ENCODE results near the gene LRRC39.

Gene LRRC39

DNA sequence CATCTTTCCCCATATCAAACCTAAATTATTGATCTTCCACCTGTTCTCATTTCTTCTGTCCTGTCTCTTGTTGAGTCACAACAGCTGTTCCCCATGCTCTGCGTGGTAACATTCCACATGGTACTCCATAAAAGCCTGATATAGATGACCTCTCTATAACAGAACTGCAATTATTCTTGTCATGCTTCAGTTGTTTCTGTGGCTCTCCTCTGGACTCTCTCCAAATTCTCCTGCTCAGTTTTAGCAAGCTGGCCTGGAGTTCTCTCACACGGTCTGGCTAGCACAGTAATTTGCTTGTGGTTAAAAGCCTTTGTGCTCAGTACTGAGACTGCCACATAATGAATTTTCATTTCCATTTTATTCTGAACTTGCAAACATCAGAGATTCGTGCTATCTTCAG, 10.6 kb upstream of the LRRC39 start:
- Histone ChIP-seq H3K27me3 (ENCODE audit: control insufficient read depth, insufficient read depth, low read length) (no peaks in the 10 kb centered on the region), H3K4me3 (ENCODE audit: low read length) (no peak overlapping the region), H3K36me3 (ENCODE audit: control insufficient read depth, insufficient read depth, low read length) (no peaks in the 10 kb centered on the region), H3K9me3 (ENCODE audit: control insufficient read depth, low read length) (no peaks in the 10 kb centered on the region), H3K4me1 (ENCODE audit: control insufficient read depth, insufficient read depth, low read length) (peaks cover 5% of the 10 kb centered on the region), H3K9ac (ENCODE audit: low read length) (no peak overlapping the region)

DNA sequence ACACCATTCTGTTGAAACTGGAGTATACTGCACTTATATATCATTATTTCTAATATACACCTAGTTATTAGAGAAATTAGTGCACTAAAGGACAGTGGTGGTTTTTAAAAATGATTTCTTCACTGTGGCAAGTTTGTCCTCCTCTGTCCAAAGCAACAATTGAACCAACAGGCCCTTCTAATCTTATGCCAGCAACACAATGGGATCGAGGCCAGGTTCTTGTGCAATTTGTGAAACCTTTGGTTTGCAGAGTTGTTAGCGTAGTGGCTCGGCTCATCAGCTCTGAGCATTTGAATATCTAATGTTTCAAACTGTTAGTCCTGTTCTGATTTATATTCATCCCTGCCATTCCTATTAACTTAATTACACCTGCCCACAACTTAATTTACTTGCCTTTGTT, 9.9 kb upstream of the LRRC39 start:
- Histone ChIP-seq H3K9me3 (ENCODE audit: control insufficient read depth, low read length) (no peaks in the 10 kb centered on the region), H3K4me3 (ENCODE audit: low read length) (no peak overlapping the region), H3K9ac (ENCODE audit: low read length) (no peak overlapping the region), H3K36me3 (ENCODE audit: control insufficient read depth, insufficient read depth, low read length) (no peaks in the 10 kb centered on the region), H3K4me1 (ENCODE audit: control insufficient read depth, insufficient read depth, low read length) (peaks cover 5% of the 10 kb centered on the region), H3K27me3 (ENCODE audit: control insufficient read depth, insufficient read depth, low read length) (no peaks in the 10 kb centered on the region)

DNA sequence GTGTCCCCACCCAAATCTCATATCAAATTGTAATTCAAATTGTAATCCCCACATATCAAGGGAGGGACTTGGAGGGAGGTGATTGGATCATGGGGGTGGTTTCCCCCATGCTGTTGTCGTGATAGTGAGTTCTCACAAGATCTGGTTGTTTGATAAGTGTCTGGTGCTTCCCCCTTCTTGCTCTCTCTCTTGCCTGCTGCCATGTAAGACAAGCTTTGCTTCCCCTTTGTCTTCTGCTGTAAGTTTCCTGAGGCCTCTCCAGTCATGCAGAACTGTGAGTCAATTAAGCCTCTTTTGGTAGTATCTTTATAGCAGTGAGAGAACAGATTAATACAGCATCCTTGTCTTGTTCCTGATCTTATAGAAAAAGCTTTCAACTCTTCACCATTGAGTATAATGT, 6.5 kb upstream of the LRRC39 start:
- Histone ChIP-seq H3K27me3 (ENCODE audit: control insufficient read depth, insufficient read depth, low read length) (no peaks in the 10 kb centered on the region), H3K9me3 (ENCODE audit: control insufficient read depth, low read length) (no peaks in the 10 kb centered on the region), H3K9ac (ENCODE audit: low read length) (no peak overlapping the region), H3K36me3 (ENCODE audit: control insufficient read depth, insufficient read depth, low read length) (no peaks in the 10 kb centered on the region), H3K4me1 (ENCODE audit: control insufficient read depth, insufficient read depth, low read length) (peaks cover 5% of the 10 kb centered on the region), H3K4me3 (ENCODE audit: low read length) (no peak overlapping the region)

DNA sequence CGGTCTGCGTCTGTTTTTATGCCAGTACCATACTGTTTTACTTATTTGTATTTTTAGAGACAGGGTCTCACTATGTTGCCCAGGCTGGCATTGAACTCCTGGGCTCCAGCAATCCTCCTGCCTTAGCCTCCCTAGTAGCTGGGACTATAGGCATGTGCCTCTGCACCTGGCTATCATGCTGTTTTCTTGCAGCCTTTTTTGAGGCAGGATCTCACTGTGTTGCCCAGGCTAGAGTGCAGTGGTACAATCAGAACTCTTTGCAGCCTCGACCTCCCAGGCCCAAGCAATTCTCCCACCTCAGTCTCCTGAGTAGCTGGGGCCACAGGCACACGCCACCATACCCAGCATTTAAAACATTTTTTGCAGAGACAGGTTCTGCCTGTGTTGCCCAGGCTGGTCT, 5.3 kb upstream of the LRRC39 start:
- no peak overlapping the region for H3K9ac ChIP-seq (ENCODE audit: low read length)
- no peaks in the 10 kb centered on the region for H3K9me3 ChIP-seq (ENCODE audit: control insufficient read depth, low read length)
- peaks cover 1% of the 10 kb centered on the region for H3K4me1 ChIP-seq (ENCODE audit: control insufficient read depth, insufficient read depth, low read length)
- H3K4me3 ChIP-seq (ENCODE audit: low read length), result no peak overlapping the region
- H3K27me3 ChIP-seq (ENCODE audit: control insufficient read depth, insufficient read depth, low read length), result no peaks in the 10 kb centered on the region
- no peaks in the 10 kb centered on the region for H3K36me3 ChIP-seq (ENCODE audit: control insufficient read depth, insufficient read depth, low read length)

DNA sequence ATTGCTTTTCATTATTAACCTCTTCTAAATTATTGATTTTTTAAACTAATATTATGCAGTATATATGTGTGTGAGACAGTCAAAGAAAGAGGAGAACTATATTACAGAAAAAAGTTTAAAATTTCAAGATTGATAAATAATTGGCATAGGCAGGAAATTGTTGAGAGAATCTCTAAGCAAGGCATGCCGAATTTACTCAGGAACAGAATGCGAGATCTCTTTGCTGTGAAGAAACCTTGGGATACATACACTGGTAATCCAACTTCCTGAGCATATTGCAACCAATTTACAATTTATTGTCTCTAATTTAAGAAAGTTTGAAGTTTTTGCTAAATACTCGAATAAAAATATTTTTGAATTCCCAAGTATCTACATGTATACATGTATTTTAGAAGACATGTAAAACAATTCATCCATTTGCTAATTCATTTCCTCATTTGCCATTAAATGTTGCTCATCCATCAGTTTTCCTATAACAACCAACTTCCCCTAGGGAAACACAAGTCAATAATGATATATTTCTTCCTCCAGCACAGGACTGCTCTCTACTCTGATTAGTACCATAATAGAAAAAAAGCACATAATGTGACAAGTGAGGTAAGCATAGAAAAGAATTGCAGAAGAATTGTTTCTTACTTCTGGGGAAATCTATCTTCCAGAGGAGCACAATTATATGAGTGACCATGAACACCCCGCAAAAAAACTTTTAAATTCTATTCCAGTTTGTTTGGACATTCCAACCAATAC, 588 bp downstream of the LRRC39 start:
- H3K36me3 ChIP-seq (ENCODE audit: control insufficient read depth, insufficient read depth, low read length), result no peaks in the 10 kb centered on the region
- H3K4me1 ChIP-seq (ENCODE audit: control insufficient read depth, insufficient read depth, low read length), result no peaks in the 10 kb centered on the region
- no peak overlapping the region for H3K9ac ChIP-seq (ENCODE audit: low read length)
- no peaks in the 10 kb centered on the region for H3K9me3 ChIP-seq (ENCODE audit: control insufficient read depth, low read length)
- H3K27me3 ChIP-seq (ENCODE audit: control insufficient read depth, insufficient read depth, low read length), result no peaks in the 10 kb centered on the region
- H3K4me3 ChIP-seq (ENCODE audit: low read length), result no peak overlapping the region

DNA sequence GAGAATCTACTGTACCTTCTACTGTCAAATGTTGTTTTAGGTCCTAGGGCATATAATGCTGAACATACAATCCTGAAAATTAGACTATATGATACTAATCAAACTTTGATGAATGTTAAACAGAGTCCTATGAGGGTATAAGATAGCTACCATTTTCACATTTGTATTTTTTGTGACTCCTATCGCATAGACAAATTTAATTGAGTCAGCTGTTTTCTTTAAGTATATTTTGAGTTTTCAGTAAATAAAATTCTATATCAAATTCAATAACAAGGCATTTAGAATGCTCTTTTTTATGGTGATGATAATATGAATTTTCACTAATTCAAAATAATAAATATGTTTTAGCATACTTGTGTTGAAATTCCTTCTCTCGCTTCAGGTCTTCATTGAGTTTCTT, 10.0 kb downstream of the LRRC39 start:
- H3K9ac ChIP-seq (ENCODE audit: low read length), result no peak overlapping the region
- H3K27me3 ChIP-seq (ENCODE audit: control insufficient read depth, insufficient read depth, low read length), result no peaks in the 10 kb centered on the region
- H3K9me3 ChIP-seq (ENCODE audit: control insufficient read depth, low read length), result no peaks in the 10 kb centered on the region
- no peaks in the 10 kb centered on the region for H3K36me3 ChIP-seq (ENCODE audit: control insufficient read depth, insufficient read depth, low read length)
- no peaks in the 10 kb centered on the region for H3K4me1 ChIP-seq (ENCODE audit: control insufficient read depth, insufficient read depth, low read length)
- H3K4me3 ChIP-seq (ENCODE audit: low read length), result no peak overlapping the region

DNA sequence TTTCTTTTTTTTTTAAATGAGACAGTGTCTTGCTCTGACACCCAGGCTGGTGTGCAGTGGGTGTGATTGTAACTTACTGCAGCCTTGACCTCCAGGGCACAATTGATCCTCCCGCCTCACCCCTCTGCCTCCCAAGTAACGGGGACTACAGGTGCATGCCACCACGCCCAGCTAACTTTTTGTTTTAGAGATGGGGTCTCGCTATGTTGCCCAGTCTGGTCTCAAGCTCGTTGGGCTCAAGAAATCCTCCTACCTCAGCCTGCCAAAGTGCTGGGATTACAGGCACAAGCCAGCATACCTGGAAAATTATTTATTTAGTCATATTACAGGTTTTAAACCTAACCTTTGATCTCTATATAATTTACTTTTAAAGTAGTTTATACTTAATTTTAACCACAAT, 13.4 kb downstream of the LRRC39 start:
- Histone ChIP-seq H3K36me3 (ENCODE audit: control insufficient read depth, insufficient read depth, low read length) (no peaks in the 10 kb centered on the region), H3K4me1 (ENCODE audit: control insufficient read depth, insufficient read depth, low read length) (no peaks in the 10 kb centered on the region), H3K27me3 (ENCODE audit: control insufficient read depth, insufficient read depth, low read length) (no peaks in the 10 kb centered on the region), H3K4me3 (ENCODE audit: low read length) (no peak overlapping the region), H3K9me3 (ENCODE audit: control insufficient read depth, low read length) (no peaks in the 10 kb centered on the region), H3K9ac (ENCODE audit: low read length) (no peak overlapping the region)

DNA sequence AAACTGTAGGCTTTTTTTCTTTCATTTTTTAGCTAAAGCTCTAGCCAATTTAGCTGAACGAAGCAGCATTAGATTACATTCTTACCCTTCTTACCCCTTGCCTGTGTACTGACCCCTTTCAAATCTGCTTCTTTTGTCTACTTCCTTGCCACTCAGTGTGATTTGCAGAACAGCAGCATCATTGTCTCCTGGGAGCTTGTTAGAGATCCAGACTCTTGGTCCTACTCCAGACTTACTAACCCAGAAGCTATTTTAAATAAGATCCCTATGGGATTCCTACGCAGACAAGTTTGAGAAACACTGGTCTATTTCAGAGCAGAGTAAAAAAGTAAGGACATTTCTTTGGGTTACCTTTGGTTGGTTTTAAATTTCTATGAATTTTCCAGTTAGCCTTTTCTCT, 13.8 kb downstream of the LRRC39 start:
- H3K4me1 ChIP-seq (ENCODE audit: control insufficient read depth, insufficient read depth, low read length), result no peaks in the 10 kb centered on the region
- H3K36me3 ChIP-seq (ENCODE audit: control insufficient read depth, insufficient read depth, low read length), result no peaks in the 10 kb centered on the region
- H3K9me3 ChIP-seq (ENCODE audit: control insufficient read depth, low read length), result no peaks in the 10 kb centered on the region
- no peak overlapping the region for H3K4me3 ChIP-seq (ENCODE audit: low read length)
- H3K27me3 ChIP-seq (ENCODE audit: control insufficient read depth, insufficient read depth, low read length), result no peaks in the 10 kb centered on the region
- H3K9ac ChIP-seq (ENCODE audit: low read length), result no peak overlapping the region

DNA sequence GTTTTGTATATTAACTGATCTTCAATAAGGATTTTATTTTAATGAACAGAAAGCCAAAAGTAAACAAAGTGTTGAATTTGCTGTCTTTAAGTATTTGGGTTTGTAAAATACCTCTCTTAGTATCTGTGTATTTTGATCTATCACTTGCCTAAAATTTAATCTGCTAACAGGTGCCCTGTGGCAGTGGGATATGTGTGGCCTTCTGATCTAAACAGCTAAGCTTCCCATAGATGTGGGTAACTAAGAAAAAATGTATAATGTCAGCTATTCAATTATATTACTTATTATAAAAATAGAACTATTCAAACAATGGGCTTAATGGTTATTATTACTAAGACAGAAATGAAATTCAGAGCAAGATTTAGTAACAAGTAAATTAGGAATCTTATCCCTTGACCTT, 15.2 kb downstream of the LRRC39 start:
- Histone ChIP-seq H3K9me3 (ENCODE audit: control insufficient read depth, low read length) (no peaks in the 10 kb centered on the region), H3K27me3 (ENCODE audit: control insufficient read depth, insufficient read depth, low read length) (no peaks in the 10 kb centered on the region), H3K9ac (ENCODE audit: low read length) (no peak overlapping the region), H3K4me3 (ENCODE audit: low read length) (no peak overlapping the region), H3K4me1 (ENCODE audit: control insufficient read depth, insufficient read depth, low read length) (no peaks in the 10 kb centered on the region), H3K36me3 (ENCODE audit: control insufficient read depth, insufficient read depth, low read length) (no peaks in the 10 kb centered on the region)

DNA sequence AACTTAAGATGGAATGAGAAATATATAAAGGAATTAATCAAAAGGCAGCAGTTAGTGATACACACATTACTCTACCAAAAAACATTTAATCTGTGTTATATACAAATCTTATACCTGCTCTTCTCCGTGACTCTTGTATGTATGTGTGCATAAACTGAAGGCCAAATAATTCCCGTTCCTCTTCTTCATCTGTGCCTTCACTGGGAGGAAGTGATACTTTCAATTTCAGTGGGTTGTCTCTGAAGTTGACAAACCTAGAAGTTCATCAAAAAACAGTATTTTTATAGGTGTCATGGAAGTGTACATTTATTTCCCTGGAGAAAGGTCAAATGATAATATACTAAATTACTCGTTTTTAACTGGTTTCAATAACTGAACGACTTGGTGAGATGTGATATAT, 25.8 kb downstream of the LRRC39 start:
- H3K4me3 ChIP-seq (ENCODE audit: low read length), result no peak overlapping the region
- no peaks in the 10 kb centered on the region for H3K36me3 ChIP-seq (ENCODE audit: control insufficient read depth, insufficient read depth, low read length)
- no peaks in the 10 kb centered on the region for H3K4me1 ChIP-seq (ENCODE audit: control insufficient read depth, insufficient read depth, low read length)
- H3K27me3 ChIP-seq (ENCODE audit: control insufficient read depth, insufficient read depth, low read length), result no peaks in the 10 kb centered on the region
- H3K9me3 ChIP-seq (ENCODE audit: control insufficient read depth, low read length), result no peaks in the 10 kb centered on the region
- no peak overlapping the region for H3K9ac ChIP-seq (ENCODE audit: low read length)

DNA sequence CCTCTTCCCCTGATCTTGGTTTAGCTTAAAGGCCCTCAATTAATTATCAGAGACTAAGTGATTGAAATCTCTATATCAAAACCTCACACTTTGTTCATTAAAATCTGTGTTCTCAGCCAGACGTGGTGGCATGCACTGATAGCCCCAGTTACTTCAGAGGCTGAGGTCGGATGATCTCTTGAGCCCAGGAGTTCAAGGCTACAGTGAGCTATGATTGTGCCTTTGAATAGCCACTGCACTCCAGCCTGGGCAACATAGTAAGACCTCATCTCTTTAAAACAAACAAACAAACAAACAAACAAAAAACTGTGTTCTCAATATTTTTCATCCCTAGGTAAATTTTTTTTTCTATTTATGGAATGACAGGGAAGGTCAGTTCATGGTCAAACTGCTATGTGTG, 26.4 kb downstream of the LRRC39 start:
- no peaks in the 10 kb centered on the region for H3K4me1 ChIP-seq (ENCODE audit: control insufficient read depth, insufficient read depth, low read length)
- no peak overlapping the region for H3K4me3 ChIP-seq (ENCODE audit: low read length)
- no peaks in the 10 kb centered on the region for H3K27me3 ChIP-seq (ENCODE audit: control insufficient read depth, insufficient read depth, low read length)
- no peak overlapping the region for H3K9ac ChIP-seq (ENCODE audit: low read length)
- no peaks in the 10 kb centered on the region for H3K9me3 ChIP-seq (ENCODE audit: control insufficient read depth, low read length)
- no peaks in the 10 kb centered on the region for H3K36me3 ChIP-seq (ENCODE audit: control insufficient read depth, insufficient read depth, low read length)

DNA sequence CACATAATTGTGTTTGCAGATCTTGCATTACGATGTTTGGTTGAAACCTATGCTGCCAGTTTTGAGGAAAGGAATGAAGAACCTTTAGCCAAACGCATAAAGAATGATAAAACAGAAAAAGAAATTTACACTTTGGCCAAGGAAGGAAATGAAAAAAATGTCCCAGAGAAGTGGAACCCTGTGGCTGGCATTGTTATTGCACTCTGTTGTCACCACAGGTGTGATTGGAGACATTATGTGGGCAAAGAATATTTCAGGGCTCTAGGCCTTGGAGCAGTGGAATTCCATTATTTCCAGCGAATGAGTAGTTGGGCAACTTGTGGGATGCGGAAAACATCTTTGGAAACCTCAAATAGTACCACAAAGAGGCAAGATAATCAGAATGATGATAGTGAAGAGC, 30.2 kb downstream of the LRRC39 start:
- no peak overlapping the region for H3K9ac ChIP-seq (ENCODE audit: low read length)
- no peaks in the 10 kb centered on the region for H3K9me3 ChIP-seq (ENCODE audit: control insufficient read depth, low read length)
- no peaks in the 10 kb centered on the region for H3K27me3 ChIP-seq (ENCODE audit: control insufficient read depth, insufficient read depth, low read length)
- no peak overlapping the region for H3K4me3 ChIP-seq (ENCODE audit: low read length)
- H3K36me3 ChIP-seq (ENCODE audit: control insufficient read depth, insufficient read depth, low read length), result no peaks in the 10 kb centered on the region
- no peaks in the 10 kb centered on the region for H3K4me1 ChIP-seq (ENCODE audit: control insufficient read depth, insufficient read depth, low read length)

DNA sequence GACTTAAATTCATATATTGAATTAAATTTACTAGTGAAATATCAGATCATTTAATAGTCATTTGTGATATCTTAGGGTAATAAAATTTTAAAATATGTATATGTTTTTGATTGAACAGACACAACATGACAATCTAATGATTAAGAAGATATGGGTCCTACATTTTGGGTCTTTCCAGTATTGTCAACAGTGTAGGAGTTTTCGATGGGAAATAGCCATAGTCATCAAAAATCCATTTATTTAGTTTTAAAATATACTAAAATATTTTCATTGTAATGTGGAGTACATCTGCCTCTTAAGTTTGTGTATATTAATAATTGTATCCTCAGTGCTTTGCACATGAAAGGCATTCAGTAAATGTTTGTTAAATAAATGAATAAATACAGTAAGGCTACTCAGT, 31.1 kb downstream of the LRRC39 start:
- no peak overlapping the region for H3K4me3 ChIP-seq (ENCODE audit: low read length)
- no peak overlapping the region for H3K9ac ChIP-seq (ENCODE audit: low read length)
- H3K9me3 ChIP-seq (ENCODE audit: control insufficient read depth, low read length), result no peaks in the 10 kb centered on the region
- no peaks in the 10 kb centered on the region for H3K27me3 ChIP-seq (ENCODE audit: control insufficient read depth, insufficient read depth, low read length)
- H3K36me3 ChIP-seq (ENCODE audit: control insufficient read depth, insufficient read depth, low read length), result no peaks in the 10 kb centered on the region
- no peaks in the 10 kb centered on the region for H3K4me1 ChIP-seq (ENCODE audit: control insufficient read depth, insufficient read depth, low read length)

Measured in mucosa of stomach (tissue), 1 donor.